Uterus (tissue), 2 donors: Measurements from ENCODE around the gene ERC2.

Source experiments
- CTCF ChIP-seq, 4 experiments: fragments of 200-600 bp in 2 of 4; fragments of 450-650 bp in 2 of 4; sonication (generic) in 2 of 4; IDR thresholded peaks; one replicate each; pipeline ENCODE4 v1.5.1; 2016 to 2019; ENCODE audit warnings: antibody characterized with exemption in 4 of 4, mild to moderate bottlenecking in 2 of 4, moderate library complexity in 1 of 4
- POLR2A ChIP-seq, 2 donors: fragments of 450-650 bp; IDR thresholded peaks; one replicate each; pipeline ENCODE4 v1.6.1; 2016; ENCODE audit warnings: antibody characterized with exemption in 2 of 2, mild to moderate bottlenecking in 1 of 2, moderate library complexity in 1 of 2

- TF ChIP-seq POLR2A (IDR thresholded peaks at IDR 0.05) (no peak), CTCF (IDR thresholded peaks at IDR 0.05) (no peak)
These were observed 342.8 kb downstream of the ERC2 start for GRCh38 chr3:56125358-56126005.
